Panc1 (cell line): ENCODE data around the gene COL1A1. TPM values are rescaled to one million over a fixed set of nuclear protein-coding genes. Genes with fewer than 3 reads are reported as not detected.

Experiments used
- ATAC-seq: fragments of 200-7000 bp; cut with Tn5 transposase; 2 replicates; pipeline ENCODE4 v1.9.1; 2020; ENCODE audit warnings: mild to moderate bottlenecking, moderate library complexity
- BruUV-seq: library from RNA; stranded (reverse); fragments of 400-500 nt; replicated peaks from 2 replicates; lab custom pipeline; 2021; lab: Mats Ljungman, UMichigan
- CTCF ChIA-PET: fragments of 300-600 bp; sonication (Branson Sonifier 250); formaldehyde crosslinking; loops from one replicate; lab custom pipeline; 2022; ENCODE audit warnings: antibody characterized with exemption; lab: Charles Lee
- POLR2A ChIA-PET: fragments of 300-600 bp; sonication (Branson Sonifier 250); formaldehyde crosslinking; loops from one replicate; lab custom pipeline; 2022; ENCODE audit warnings: antibody characterized with exemption; lab: Charles Lee
- DNase-seq: peaks from one replicate; pipeline ENCODE4 v3.0.0-alpha.2; 2010; ENCODE audit warnings: low read depth, low spot score
- H3K27ac ChIP-seq: 2 replicates; pipeline ENCODE4 v1.5.1; 2011; ENCODE audit warnings: mild to moderate bottlenecking, low read length, inconsistent platforms
- H3K27me3 ChIP-seq: fragments of 200-500 bp; sonication (Bioruptor generic); 2 replicates; pipeline ENCODE4 v1.6.0; 2014; ENCODE audit warnings: low read length, inconsistent platforms; ENCODE audit not compliant: control insufficient read depth, insufficient read depth
- H3K36me3 ChIP-seq: fragments of 200-500 bp; sonication (Bioruptor generic); 2 replicates; pipeline ENCODE4 v1.5.1; 2014; ENCODE audit warnings: inconsistent platforms, mild to moderate bottlenecking, low read length, moderate library complexity; ENCODE audit not compliant: control insufficient read depth, insufficient read depth
- H3K4me1 ChIP-seq: 2 replicates; pipeline ENCODE4 v1.5.1; 2011; ENCODE audit warnings: inconsistent platforms, mild to moderate bottlenecking, low read length, moderate library complexity; ENCODE audit not compliant: control insufficient read depth, insufficient read depth
- H3K4me3 ChIP-seq, 2 experiments: 2 replicates each; pipeline ENCODE4 v1.5.1; 2011 to 2012; ENCODE audit warnings: low read depth in 2 of 2, low read length in 2 of 2, mild to moderate bottlenecking in 2 of 2, inconsistent platforms in 1 of 2, moderate library complexity in 1 of 2
- H3K9me3 ChIP-seq: fragments of 200-500 bp; sonication (Bioruptor generic); 2 replicates; pipeline ENCODE4 v1.5.1; 2014; ENCODE audit warnings: low read depth, mild to moderate bottlenecking, inconsistent platforms, low read length, moderate library complexity; ENCODE audit not compliant: control insufficient read depth, insufficient read depth
- POLR2AphosphoS5 ChIP-seq: IDR thresholded peaks from 2 replicates; pipeline ENCODE4 v1.6.1; 2012; ENCODE audit warnings: mild to moderate bottlenecking, low read depth, low read length, moderate library complexity
- SIN3A ChIP-seq: IDR thresholded peaks from 2 replicates; pipeline ENCODE4 v1.6.1; 2012; ENCODE audit warnings: low read depth, mild to moderate bottlenecking, low read length, moderate library complexity, borderline replicate concordance; ENCODE audit not compliant: insufficient read depth
- TCF7L2 ChIP-seq: IDR thresholded peaks from 2 replicates; pipeline ENCODE4 v1.6.1; 2011; ENCODE audit warnings: mild to moderate bottlenecking, low read depth, low read length, inconsistent platforms
- in situ Hi-C: cut with HindIII; loops from 2 replicates; pipeline ENCODE4 v1.10.0; 2016; ENCODE audit warnings: low sequenced_read_pairs, low pct_unique_long_range_greater_than_20kb
- intact Hi-C: fragments of 100-400 bp; cut with micrococcal nuclease; formaldehyde crosslinking; loops from one replicate; pipeline ENCODE4 v1.10.0; 2022; ENCODE audit not compliant: unreplicated experiment
- total RNA-seq: library from RNA; stranded (reverse); gene quantifications from one replicate; pipeline ENCODE4 v1.2.1, GENCODE V29; 2021; ENCODE audit not compliant: unreplicated experiment
- TF ChIP-seq, protein P1 (sequence below): fragments of 450-650 bp; IDR thresholded peaks from 2 replicates; pipeline ENCODE4 v1.5.1; 2017; ENCODE audit warnings: mild to moderate bottlenecking
- TF ChIP-seq, protein P2 (sequence below), 2 experiments: IDR thresholded peaks; 2 replicates each; pipeline ENCODE4 v1.6.1; 2011 to 2012; ENCODE audit warnings: low read depth in 2 of 2, control low read depth in 1 of 2, low read length in 1 of 2, mild to moderate bottlenecking in 1 of 2, moderate library complexity in 1 of 2; ENCODE audit not compliant: insufficient read depth in 1 of 2

The COL1A1 gene
- total RNA-seq, 1 experiment from 2014 or later = 52.7 TPM

DNA sequence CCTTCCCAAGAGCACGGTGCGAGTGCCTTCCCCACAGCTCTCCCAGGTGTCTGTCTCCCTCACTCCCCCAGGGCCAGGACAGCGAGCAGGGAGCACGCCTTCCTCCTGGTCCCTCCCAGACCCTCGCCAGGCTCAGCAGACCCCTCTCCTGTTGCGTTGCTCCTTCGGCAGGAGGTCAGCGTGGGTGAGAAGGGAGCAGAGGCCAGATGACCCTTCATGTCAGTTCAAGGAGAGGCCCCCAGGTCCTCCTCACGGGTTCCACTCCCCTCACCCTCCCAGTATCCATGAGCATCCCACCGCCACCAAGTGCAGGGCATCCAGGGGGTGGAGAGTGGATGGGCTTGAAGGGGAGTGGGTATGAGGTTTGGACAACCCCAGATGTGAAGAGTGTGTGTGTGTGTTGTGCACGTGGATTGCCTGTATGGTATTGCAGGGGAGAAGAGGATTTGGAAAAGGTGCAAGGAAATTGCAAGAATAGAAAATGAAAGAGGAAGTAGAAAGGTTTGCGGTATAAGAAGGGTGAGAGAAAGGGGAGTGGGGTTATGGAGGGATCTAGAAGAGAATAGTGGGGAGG, 17.9 kb downstream of the COL1A1 start:
- intact Hi-C loops = no loop called here
- no peak for ATAC-seq
- ChIA-PET CTCF (interaction anchor here (1.0 kb wide), 1 partner anchor 14 kb away, joined by 3 read pairs; no protein-coding TSS in a partner anchor), POLR2A (no interaction called here)
- in situ Hi-C loops = no loop called here
- no peaks in the 10 kb centered on the region for H3K36me3 ChIP-seq
- no peak overlapping the region for H3K27ac ChIP-seq
- no TSS peak for BruUV-seq
- no peaks in the 10 kb centered on the region for H3K9me3 ChIP-seq
- H3K27me3 ChIP-seq = no peaks in the 10 kb centered on the region
- H3K4me3 ChIP-seq = peak overlapping the region in 1 of 2 experiments; percentile 26; a peak in 2 of 4 replicates
- H3K4me1 ChIP-seq = peaks cover 18% of the 10 kb centered on the region
- DNase-seq = no peak
- TF ChIP-seq SIN3A (no peak), TCF7L2 (no peak), POLR2AphosphoS5 (no peak)
- TF ChIP-seq, protein P1, sequence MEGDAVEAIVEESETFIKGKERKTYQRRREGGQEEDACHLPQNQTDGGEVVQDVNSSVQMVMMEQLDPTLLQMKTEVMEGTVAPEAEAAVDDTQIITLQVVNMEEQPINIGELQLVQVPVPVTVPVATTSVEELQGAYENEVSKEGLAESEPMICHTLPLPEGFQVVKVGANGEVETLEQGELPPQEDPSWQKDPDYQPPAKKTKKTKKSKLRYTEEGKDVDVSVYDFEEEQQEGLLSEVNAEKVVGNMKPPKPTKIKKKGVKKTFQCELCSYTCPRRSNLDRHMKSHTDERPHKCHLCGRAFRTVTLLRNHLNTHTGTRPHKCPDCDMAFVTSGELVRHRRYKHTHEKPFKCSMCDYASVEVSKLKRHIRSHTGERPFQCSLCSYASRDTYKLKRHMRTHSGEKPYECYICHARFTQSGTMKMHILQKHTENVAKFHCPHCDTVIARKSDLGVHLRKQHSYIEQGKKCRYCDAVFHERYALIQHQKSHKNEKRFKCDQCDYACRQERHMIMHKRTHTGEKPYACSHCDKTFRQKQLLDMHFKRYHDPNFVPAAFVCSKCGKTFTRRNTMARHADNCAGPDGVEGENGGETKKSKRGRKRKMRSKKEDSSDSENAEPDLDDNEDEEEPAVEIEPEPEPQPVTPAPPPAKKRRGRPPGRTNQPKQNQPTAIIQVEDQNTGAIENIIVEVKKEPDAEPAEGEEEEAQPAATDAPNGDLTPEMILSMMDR = no peak
- TF ChIP-seq, protein P2, sequence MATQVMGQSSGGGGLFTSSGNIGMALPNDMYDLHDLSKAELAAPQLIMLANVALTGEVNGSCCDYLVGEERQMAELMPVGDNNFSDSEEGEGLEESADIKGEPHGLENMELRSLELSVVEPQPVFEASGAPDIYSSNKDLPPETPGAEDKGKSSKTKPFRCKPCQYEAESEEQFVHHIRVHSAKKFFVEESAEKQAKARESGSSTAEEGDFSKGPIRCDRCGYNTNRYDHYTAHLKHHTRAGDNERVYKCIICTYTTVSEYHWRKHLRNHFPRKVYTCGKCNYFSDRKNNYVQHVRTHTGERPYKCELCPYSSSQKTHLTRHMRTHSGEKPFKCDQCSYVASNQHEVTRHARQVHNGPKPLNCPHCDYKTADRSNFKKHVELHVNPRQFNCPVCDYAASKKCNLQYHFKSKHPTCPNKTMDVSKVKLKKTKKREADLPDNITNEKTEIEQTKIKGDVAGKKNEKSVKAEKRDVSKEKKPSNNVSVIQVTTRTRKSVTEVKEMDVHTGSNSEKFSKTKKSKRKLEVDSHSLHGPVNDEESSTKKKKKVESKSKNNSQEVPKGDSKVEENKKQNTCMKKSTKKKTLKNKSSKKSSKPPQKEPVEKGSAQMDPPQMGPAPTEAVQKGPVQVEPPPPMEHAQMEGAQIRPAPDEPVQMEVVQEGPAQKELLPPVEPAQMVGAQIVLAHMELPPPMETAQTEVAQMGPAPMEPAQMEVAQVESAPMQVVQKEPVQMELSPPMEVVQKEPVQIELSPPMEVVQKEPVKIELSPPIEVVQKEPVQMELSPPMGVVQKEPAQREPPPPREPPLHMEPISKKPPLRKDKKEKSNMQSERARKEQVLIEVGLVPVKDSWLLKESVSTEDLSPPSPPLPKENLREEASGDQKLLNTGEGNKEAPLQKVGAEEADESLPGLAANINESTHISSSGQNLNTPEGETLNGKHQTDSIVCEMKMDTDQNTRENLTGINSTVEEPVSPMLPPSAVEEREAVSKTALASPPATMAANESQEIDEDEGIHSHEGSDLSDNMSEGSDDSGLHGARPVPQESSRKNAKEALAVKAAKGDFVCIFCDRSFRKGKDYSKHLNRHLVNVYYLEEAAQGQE (IDR thresholded peaks at IDR 0.05; ENCODE audit: insufficient read depth in 1 of 2, low read depth in 2 of 2, low read length in 1 of 2) = no peak

DNA sequence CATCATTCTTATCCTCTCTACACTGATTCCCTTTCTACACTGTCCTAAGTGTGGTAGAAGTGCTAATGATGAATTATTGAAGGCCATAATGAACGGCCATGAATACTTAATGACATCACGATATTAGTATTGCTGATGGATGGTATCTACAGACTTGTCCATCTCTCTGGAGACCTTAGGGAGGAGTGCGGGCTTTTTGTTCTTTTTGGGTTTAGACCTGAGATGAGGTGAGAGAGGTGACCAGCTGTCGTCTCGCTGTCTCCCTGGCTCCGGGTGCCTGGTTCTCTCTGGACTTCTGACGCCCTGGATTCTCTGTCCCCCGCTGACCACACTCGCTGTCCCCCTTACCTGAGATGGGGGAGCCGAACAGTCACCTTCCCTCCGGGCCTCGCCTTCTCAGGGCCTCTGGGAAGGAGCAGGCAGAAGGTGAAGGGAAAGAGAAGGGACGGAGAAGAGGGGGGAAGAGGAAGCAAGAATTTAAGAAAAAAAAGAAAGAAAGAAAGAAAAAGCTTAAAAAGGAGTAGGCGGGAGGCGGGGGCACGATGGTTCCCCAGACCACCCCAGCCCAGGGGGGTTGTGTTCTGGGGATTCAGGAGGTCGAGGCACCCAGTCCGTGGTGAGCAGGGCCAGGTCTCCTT, 18.5 kb downstream of the COL1A1 start:
- intact Hi-C loops = no loop called here
- POLR2A ChIA-PET = no interaction called here

More for the DNA sequence above, 18.5 kb downstream of the COL1A1 start:
- CTCF ChIA-PET = interaction anchor here (1.0 kb wide), 1 partner anchor 13 kb away, joined by 3 read pairs; no protein-coding TSS in a partner anchor
- H3K36me3 ChIP-seq = no peaks in the 10 kb centered on the region
- no TSS peak for BruUV-seq
- ATAC-seq (no peak), DNase-seq (no peak)
- TF ChIP-seq POLR2AphosphoS5 = no peak
- no peak for TF ChIP-seq TCF7L2
- TF ChIP-seq, protein P2 (IDR thresholded peaks at IDR 0.05; ENCODE audit: insufficient read depth in 1 of 2, low read depth in 2 of 2, low read length in 1 of 2) = no peak
- in situ Hi-C loops = no loop called here
- no peaks in the 10 kb centered on the region for H3K27me3 ChIP-seq
- H3K9me3 ChIP-seq = no peaks in the 10 kb centered on the region
- no peak overlapping the region for H3K4me3 ChIP-seq
- H3K27ac ChIP-seq = no peak overlapping the region
- peaks cover 25% of the 10 kb centered on the region for H3K4me1 ChIP-seq
